Effector memory CD4-positive, alpha-beta T cell (primary cell): ENCODE data around the gene INTS12.

Source experiments
- DNase-seq, 3 donors: peaks; one replicate each; pipeline ENCODE4 v3.0.0-alpha.2; 2020
- H3K27ac ChIP-seq: 2 replicates; pipeline ENCODE4 v1.7.0; 2013; ENCODE audit warnings: mild to moderate bottlenecking, low read length, moderate library complexity; ENCODE audit not compliant: insufficient read depth, poor library complexity, severe bottlenecking
- H3K27me3 ChIP-seq: replicated peaks from 2 replicates; pipeline ENCODE4 v1.7.0; 2013; ENCODE audit warnings: mild to moderate bottlenecking, low read length; ENCODE audit not compliant: insufficient read depth, control insufficient read depth, poor library complexity, severe bottlenecking
- H3K36me3 ChIP-seq: 2 replicates; pipeline ENCODE4 v1.7.0; 2013; ENCODE audit warnings: mild to moderate bottlenecking, low read length, moderate library complexity; ENCODE audit not compliant: control insufficient read depth, insufficient read depth
- H3K4me1 ChIP-seq: 2 replicates; pipeline ENCODE4 v1.7.0; 2013; ENCODE audit warnings: low read length, mild to moderate bottlenecking; ENCODE audit not compliant: control insufficient read depth, insufficient read depth, poor library complexity, severe bottlenecking
- H3K4me3 ChIP-seq: 2 replicates; pipeline ENCODE4 v1.7.0; 2013; ENCODE audit warnings: low read length, low read depth, mild to moderate bottlenecking; ENCODE audit not compliant: insufficient read depth, poor library complexity, severe bottlenecking
- H3K9me3 ChIP-seq: 2 replicates; pipeline ENCODE4 v1.7.0; 2013; ENCODE audit warnings: mild to moderate bottlenecking, low read length, moderate library complexity; ENCODE audit not compliant: control insufficient read depth

Gene INTS12

GRCh38 chr4:105637408-105638176, 70.9 kb downstream of the INTS12 start:
- no peaks in the 10 kb centered on the region for H3K9me3 ChIP-seq
- H3K36me3 ChIP-seq, result no peaks in the 10 kb centered on the region
- no peak overlapping the region for H3K4me3 ChIP-seq
- DNase-seq, result no peak
- H3K4me1 ChIP-seq, result no peaks in the 10 kb centered on the region
- H3K27me3 ChIP-seq, result no peaks in the 10 kb centered on the region
- no peak overlapping the region for H3K27ac ChIP-seq

- Histone ChIP-seq H3K27me3 (no peaks in the 10 kb centered on the region), H3K9me3 (no peaks in the 10 kb centered on the region), H3K27ac (no peak overlapping the region), H3K36me3 (no peaks in the 10 kb centered on the region), H3K4me1 (no peaks in the 10 kb centered on the region), H3K4me3 (no peak overlapping the region)
- no peak for DNase-seq
These were observed 73.9 kb downstream of the INTS12 start for GRCh38 chr4:105634402-105635080.

- Histone ChIP-seq H3K9me3 (no peaks in the 10 kb centered on the region), H3K27me3 (no peaks in the 10 kb centered on the region), H3K4me3 (no peak overlapping the region), H3K27ac (no peak overlapping the region), H3K36me3 (no peaks in the 10 kb centered on the region), H3K4me1 (no peaks in the 10 kb centered on the region)
- no peak for DNase-seq
These were observed 75.2 kb downstream of the INTS12 start for GRCh38 chr4:105633241-105633640.
